Panc1 (cell line): ENCODE measurements around the gene CCN6. TPM values are rescaled to one million over a fixed set of nuclear protein-coding genes. Genes with fewer than 3 reads are reported as not detected.

ENCODE experiments used
- ATAC-seq: fragments of 200-7000 bp; cut with Tn5 transposase; 2 replicates; pipeline ENCODE4 v1.9.1; 2020; ENCODE audit warnings: mild to moderate bottlenecking, moderate library complexity
- BruUV-seq: library from RNA; stranded (reverse); fragments of 400-500 nt; replicated peaks from 2 replicates; lab custom pipeline; 2021; lab: Mats Ljungman, UMichigan
- CTCF ChIA-PET: fragments of 300-600 bp; sonication (Branson Sonifier 250); formaldehyde crosslinking; loops from one replicate; lab custom pipeline; 2022; ENCODE audit warnings: antibody characterized with exemption; lab: Charles Lee
- POLR2A ChIA-PET: fragments of 300-600 bp; sonication (Branson Sonifier 250); formaldehyde crosslinking; loops from one replicate; lab custom pipeline; 2022; ENCODE audit warnings: antibody characterized with exemption; lab: Charles Lee
- DNase-seq: peaks from one replicate; pipeline ENCODE4 v3.0.0-alpha.2; 2010; ENCODE audit warnings: low read depth, low spot score
- H3K27ac ChIP-seq: 2 replicates; pipeline ENCODE4 v1.5.1; 2011; ENCODE audit warnings: mild to moderate bottlenecking, low read length, inconsistent platforms
- H3K27me3 ChIP-seq: fragments of 200-500 bp; sonication (Bioruptor generic); 2 replicates; pipeline ENCODE4 v1.6.0; 2014; ENCODE audit warnings: low read length, inconsistent platforms; ENCODE audit not compliant: control insufficient read depth, insufficient read depth
- H3K36me3 ChIP-seq: fragments of 200-500 bp; sonication (Bioruptor generic); 2 replicates; pipeline ENCODE4 v1.5.1; 2014; ENCODE audit warnings: inconsistent platforms, mild to moderate bottlenecking, low read length, moderate library complexity; ENCODE audit not compliant: control insufficient read depth, insufficient read depth
- H3K4me1 ChIP-seq: 2 replicates; pipeline ENCODE4 v1.5.1; 2011; ENCODE audit warnings: inconsistent platforms, mild to moderate bottlenecking, low read length, moderate library complexity; ENCODE audit not compliant: control insufficient read depth, insufficient read depth
- H3K4me3 ChIP-seq, 2 experiments: 2 replicates each; pipeline ENCODE4 v1.5.1; 2011 to 2012; ENCODE audit warnings: low read depth in 2 of 2, low read length in 2 of 2, mild to moderate bottlenecking in 2 of 2, inconsistent platforms in 1 of 2, moderate library complexity in 1 of 2
- H3K9me3 ChIP-seq: fragments of 200-500 bp; sonication (Bioruptor generic); 2 replicates; pipeline ENCODE4 v1.5.1; 2014; ENCODE audit warnings: low read depth, mild to moderate bottlenecking, inconsistent platforms, low read length, moderate library complexity; ENCODE audit not compliant: control insufficient read depth, insufficient read depth
- POLR2AphosphoS5 ChIP-seq: IDR thresholded peaks from 2 replicates; pipeline ENCODE4 v1.6.1; 2012; ENCODE audit warnings: mild to moderate bottlenecking, low read depth, low read length, moderate library complexity
- SIN3A ChIP-seq: IDR thresholded peaks from 2 replicates; pipeline ENCODE4 v1.6.1; 2012; ENCODE audit warnings: low read depth, mild to moderate bottlenecking, low read length, moderate library complexity, borderline replicate concordance; ENCODE audit not compliant: insufficient read depth
- TCF7L2 ChIP-seq: IDR thresholded peaks from 2 replicates; pipeline ENCODE4 v1.6.1; 2011; ENCODE audit warnings: mild to moderate bottlenecking, low read depth, low read length, inconsistent platforms
- in situ Hi-C: cut with HindIII; loops from 2 replicates; pipeline ENCODE4 v1.10.0; 2016; ENCODE audit warnings: low sequenced_read_pairs, low pct_unique_long_range_greater_than_20kb
- intact Hi-C: fragments of 100-400 bp; cut with micrococcal nuclease; formaldehyde crosslinking; loops from one replicate; pipeline ENCODE4 v1.10.0; 2022; ENCODE audit not compliant: unreplicated experiment
- total RNA-seq: library from RNA; stranded (reverse); gene quantifications from one replicate; pipeline ENCODE4 v1.2.1, GENCODE V29; 2021; ENCODE audit not compliant: unreplicated experiment
- TF ChIP-seq, protein P1 (sequence below): fragments of 450-650 bp; IDR thresholded peaks from 2 replicates; pipeline ENCODE4 v1.5.1; 2017; ENCODE audit warnings: mild to moderate bottlenecking
- TF ChIP-seq, protein P2 (sequence below), 2 experiments: IDR thresholded peaks; 2 replicates each; pipeline ENCODE4 v1.6.1; 2011 to 2012; ENCODE audit warnings: low read depth in 2 of 2, control low read depth in 1 of 2, low read length in 1 of 2, mild to moderate bottlenecking in 1 of 2, moderate library complexity in 1 of 2; ENCODE audit not compliant: insufficient read depth in 1 of 2

CCN6 gene
- total RNA-seq, 1 experiment from 2014 or later, result 3.0 TPM

DNA sequence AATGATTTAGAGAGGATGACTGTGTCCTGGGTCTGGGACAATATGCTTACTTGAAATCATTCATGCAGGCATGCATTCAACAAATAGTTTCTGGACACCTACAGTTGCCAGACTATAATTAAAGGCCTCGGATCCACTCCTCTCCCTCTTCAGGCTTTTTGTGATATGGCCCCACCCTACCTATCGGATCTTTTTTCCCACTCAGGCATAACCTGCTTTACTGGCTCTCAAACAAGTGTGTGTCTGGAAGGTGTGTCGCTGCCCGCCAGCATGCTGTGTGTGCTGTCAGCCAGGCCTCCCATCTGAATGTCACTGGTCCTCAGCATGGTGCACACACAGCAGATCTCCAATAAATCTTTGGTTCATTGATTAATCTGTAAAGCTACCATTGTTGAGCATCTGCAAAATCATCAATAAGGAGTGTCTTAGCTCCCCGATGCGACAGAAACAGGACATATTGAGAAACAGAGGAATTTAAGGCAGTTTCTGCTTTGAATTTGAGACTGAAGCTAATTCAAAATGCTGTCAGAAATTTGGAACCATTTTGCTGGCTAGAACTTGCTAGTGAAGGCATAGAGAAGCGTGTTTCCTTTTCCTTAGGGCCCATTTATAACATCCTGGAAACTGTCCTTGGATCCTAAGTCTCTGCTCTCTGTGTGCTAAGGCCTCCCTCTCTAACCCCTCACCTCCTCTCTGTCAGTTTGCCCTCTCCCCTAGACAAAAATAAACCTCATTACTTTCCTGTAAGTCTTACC is 23.5 kb upstream of the CCN6 start:
- Histone ChIP-seq H3K27me3 (peaks cover 16% of the 10 kb centered on the region), H3K4me1 (no peaks in the 10 kb centered on the region), H3K27ac (no peak overlapping the region), H3K9me3 (no peaks in the 10 kb centered on the region), H3K4me3 (no peak overlapping the region), H3K36me3 (no peaks in the 10 kb centered on the region)
- no TSS peak for BruUV-seq
- TF ChIP-seq, protein P1, sequence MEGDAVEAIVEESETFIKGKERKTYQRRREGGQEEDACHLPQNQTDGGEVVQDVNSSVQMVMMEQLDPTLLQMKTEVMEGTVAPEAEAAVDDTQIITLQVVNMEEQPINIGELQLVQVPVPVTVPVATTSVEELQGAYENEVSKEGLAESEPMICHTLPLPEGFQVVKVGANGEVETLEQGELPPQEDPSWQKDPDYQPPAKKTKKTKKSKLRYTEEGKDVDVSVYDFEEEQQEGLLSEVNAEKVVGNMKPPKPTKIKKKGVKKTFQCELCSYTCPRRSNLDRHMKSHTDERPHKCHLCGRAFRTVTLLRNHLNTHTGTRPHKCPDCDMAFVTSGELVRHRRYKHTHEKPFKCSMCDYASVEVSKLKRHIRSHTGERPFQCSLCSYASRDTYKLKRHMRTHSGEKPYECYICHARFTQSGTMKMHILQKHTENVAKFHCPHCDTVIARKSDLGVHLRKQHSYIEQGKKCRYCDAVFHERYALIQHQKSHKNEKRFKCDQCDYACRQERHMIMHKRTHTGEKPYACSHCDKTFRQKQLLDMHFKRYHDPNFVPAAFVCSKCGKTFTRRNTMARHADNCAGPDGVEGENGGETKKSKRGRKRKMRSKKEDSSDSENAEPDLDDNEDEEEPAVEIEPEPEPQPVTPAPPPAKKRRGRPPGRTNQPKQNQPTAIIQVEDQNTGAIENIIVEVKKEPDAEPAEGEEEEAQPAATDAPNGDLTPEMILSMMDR, result no peak
- TF ChIP-seq TCF7L2 (no peak), POLR2AphosphoS5 (no peak), SIN3A (no peak)
- TF ChIP-seq, protein P2, sequence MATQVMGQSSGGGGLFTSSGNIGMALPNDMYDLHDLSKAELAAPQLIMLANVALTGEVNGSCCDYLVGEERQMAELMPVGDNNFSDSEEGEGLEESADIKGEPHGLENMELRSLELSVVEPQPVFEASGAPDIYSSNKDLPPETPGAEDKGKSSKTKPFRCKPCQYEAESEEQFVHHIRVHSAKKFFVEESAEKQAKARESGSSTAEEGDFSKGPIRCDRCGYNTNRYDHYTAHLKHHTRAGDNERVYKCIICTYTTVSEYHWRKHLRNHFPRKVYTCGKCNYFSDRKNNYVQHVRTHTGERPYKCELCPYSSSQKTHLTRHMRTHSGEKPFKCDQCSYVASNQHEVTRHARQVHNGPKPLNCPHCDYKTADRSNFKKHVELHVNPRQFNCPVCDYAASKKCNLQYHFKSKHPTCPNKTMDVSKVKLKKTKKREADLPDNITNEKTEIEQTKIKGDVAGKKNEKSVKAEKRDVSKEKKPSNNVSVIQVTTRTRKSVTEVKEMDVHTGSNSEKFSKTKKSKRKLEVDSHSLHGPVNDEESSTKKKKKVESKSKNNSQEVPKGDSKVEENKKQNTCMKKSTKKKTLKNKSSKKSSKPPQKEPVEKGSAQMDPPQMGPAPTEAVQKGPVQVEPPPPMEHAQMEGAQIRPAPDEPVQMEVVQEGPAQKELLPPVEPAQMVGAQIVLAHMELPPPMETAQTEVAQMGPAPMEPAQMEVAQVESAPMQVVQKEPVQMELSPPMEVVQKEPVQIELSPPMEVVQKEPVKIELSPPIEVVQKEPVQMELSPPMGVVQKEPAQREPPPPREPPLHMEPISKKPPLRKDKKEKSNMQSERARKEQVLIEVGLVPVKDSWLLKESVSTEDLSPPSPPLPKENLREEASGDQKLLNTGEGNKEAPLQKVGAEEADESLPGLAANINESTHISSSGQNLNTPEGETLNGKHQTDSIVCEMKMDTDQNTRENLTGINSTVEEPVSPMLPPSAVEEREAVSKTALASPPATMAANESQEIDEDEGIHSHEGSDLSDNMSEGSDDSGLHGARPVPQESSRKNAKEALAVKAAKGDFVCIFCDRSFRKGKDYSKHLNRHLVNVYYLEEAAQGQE (IDR thresholded peaks at IDR 0.05; ENCODE audit: insufficient read depth in 1 of 2, low read depth in 2 of 2, low read length in 1 of 2), result no peak
- POLR2A ChIA-PET, result no interaction called here
- intact Hi-C loops, result no loop called here
- DNase-seq, result no peak
- in situ Hi-C loops, result no loop called here
- CTCF ChIA-PET, result interaction anchor here (0.6 kb wide), 1 partner anchor 13 kb away, joined by 4 read pairs; no protein-coding TSS in a partner anchor
- ATAC-seq, result no peak

DNA sequence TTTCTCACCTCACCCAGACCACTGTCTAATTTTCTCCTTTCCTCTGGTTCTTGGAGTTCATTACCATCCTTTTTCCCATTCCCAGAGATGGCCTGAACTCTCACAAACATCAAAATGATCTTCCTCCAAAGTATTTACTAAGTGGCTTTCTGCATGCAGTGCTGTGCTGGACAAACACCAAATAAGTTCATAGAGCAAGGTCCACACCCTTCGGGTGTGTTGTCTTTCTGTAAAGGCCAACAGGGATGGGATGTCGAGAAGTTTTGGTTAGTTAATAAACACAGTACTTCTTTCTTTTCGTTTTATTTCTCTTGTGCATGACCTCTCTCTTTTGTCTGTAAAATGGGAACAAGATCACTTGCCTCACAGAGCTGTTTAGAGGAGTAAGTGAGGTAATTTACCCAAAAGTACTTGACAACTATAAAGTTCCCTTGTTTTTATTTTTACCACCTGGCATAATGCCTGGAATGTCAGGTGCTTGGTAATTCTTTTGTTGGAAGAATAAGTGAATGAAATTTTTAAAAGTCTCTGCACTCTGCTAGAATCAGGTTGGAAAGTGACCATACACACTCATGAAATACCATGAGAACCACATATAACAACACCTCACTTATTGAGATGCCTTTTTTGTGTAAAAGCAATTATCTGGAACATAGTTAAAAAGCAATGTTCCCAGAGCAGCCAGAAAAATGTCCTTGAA is 22.8 kb upstream of the CCN6 start:
- Histone ChIP-seq H3K36me3 (no peaks in the 10 kb centered on the region), H3K9me3 (no peaks in the 10 kb centered on the region), H3K4me3 (no peak overlapping the region), H3K4me1 (no peaks in the 10 kb centered on the region), H3K27ac (no peak overlapping the region), H3K27me3 (peaks cover 16% of the 10 kb centered on the region)
- no TSS peak for BruUV-seq
- ChIA-PET CTCF (interaction anchor here (0.6 kb wide), 1 partner anchor 12 kb away, joined by 4 read pairs; no protein-coding TSS in a partner anchor), POLR2A (no interaction called here)
- DNase-seq, result no peak
- TF ChIP-seq POLR2AphosphoS5 (no peak), TCF7L2 (no peak), SIN3A (no peak)
- TF ChIP-seq, protein P2 (IDR thresholded peaks at IDR 0.05; ENCODE audit: insufficient read depth in 1 of 2, low read depth in 2 of 2, low read length in 1 of 2), result no peak
- TF ChIP-seq, protein P1, result no peak
- intact Hi-C loops, result no loop called here
- no peak for ATAC-seq
- in situ Hi-C loops, result no loop called here
